Bone marrow (tissue), 2 donors: ENCODE measurements around the gene BIRC7.

ENCODE experiments used
- DNase-seq, 2 donors: peaks; one replicate each; lab custom pipeline; 2025; lab: John Stamatoyannopoulos, UW

BIRC7 gene

DNA sequence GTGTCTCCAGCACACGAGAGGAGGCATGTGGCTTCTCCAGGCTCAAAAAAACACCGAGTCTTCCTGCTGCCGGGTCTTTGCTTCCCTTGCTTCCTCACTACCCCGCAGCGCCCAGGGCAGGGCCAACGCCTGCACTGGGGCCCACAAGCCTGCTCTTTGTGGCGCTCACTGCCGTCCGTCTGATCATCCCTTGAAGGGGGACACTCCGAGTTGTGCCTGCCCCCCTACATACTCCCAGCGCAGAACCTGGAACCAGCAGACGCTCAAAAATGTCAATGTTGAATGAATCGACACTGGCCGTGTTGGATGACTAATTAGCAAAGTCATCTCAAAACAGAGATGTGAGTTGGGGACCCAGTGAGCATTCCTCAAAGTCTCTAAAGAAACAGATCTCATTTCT lies 28.8 kb downstream of the BIRC7 start:
- no peak for DNase-seq

DNA sequence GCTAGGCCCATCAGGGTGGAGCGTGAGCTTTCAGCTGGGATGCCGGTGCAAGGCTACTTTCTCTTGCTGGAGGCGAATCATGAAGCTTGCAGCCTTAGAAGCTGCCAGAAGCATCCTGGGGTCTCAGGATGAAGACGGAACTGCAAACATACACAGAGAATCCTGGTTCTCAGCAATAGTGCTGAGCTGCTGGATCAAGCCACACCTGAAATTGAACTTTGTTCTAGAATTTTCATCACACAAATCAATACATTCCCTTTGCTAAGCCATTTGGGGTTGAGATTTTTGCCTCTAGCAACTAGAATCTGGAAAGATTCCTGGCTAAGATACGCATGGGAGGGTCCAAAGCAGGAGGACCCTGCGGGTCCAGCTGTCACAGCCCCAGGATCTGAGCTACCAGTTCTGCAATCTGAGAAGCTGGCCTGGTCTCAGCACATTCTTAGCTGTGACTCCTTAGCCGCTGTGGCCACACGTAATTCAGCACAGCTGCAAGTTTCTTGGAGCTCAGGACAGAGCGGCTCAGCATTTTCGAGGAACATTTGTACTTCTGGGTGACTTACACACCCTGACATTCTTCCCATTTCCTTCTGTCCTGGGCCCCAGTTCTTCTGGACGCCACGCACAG lies 30.3 kb downstream of the BIRC7 start:
- DNase-seq: no peak

DNA sequence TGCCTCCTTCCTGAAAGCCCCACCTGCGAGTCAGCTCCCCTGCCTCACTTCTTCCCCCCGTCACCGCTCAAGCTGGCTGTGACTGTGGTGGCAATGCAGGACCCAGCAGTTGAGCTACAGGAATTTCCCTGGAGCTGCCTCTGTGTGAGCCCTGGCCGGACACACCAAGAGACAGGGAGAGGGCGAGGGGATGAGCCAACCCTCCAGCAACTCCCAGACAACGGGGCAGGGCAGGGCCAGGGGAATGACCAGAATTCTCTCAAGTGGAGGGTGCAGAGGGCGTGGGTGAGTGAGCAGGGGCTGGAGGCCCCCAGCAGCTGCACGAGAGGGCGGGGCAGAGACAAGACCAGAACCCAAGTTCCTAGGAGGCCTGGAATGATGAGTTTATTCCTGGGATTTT lies 32.0 kb downstream of the BIRC7 start:
- no peak for DNase-seq

DNA sequence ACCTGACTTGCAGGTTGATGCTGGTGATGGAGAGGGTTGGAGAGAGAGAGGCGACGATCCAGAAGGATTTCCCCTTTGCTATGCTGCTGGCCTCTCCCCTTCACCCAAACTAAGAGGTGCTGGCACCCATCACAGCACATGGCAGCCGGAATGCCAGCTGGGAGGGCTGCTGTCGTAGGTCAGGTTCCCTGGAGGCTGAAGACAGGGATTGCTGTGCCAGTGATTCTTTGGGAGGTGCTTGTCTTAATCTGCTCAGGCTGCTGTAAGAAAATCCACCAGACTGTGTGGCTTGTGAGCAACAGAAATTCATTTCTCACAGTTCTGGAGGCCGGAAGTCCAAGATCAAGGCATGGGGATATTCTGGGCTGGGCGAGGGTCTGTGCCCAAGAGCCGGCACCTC lies 32.6 kb downstream of the BIRC7 start:
- no peak for DNase-seq

DNA sequence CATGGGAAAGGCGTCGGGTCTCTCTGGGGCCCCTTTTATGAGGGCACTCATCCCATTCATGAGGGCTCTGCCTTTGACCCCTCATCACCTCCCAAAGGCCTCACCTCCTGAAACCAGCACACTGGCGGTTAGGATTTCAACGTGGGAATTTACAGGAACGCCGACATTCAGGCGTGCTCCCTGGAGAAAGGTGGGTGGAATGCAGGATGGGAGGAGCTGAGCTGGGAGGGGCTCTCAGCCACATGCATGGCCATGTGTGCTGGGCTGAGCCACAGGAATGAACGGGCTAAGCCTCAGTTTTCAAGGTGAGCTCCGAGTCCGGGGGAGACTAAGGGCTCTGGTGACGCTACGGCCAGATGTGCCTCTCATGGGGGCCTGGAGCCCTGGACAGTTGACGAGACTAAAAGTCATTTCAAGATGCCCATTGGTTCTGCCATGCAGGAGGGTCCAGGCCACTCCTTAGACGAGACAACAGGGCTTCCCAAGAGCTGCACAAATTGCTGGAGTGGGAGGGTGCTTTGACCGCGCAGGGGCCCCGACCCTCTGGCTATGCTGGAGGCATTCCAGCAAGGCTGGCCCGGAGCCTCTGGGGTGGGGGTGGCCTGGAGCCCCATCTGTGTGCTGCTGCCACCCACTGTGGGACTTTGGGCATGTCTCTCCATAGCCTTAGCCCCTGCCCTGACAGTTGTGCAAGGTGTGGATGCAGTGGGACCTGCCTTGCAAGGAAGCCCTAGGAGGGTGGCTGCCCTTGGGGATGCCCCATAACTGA lies 33.1 kb downstream of the BIRC7 start:
- DNase-seq: no peak

DNA sequence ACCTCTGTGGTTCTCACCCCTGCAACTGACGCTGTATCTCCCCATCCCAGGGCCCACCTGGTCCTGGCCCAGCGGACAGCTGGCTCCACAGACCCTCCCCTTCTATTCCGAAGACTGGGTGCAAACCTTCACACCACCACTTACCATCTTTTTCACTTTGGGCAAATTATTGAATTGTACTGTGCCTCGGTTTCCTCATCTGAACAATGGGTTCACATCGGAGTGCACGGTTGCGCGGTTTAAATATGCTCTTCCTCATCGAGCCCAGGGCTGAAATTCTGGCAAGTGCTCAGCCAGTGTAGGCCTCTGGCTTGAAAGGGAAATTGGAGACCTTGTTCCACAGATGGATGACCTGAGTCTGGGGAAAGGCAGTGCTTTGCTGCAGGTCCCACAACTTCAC lies 34.0 kb downstream of the BIRC7 start:
- DNase-seq: no peak

DNA sequence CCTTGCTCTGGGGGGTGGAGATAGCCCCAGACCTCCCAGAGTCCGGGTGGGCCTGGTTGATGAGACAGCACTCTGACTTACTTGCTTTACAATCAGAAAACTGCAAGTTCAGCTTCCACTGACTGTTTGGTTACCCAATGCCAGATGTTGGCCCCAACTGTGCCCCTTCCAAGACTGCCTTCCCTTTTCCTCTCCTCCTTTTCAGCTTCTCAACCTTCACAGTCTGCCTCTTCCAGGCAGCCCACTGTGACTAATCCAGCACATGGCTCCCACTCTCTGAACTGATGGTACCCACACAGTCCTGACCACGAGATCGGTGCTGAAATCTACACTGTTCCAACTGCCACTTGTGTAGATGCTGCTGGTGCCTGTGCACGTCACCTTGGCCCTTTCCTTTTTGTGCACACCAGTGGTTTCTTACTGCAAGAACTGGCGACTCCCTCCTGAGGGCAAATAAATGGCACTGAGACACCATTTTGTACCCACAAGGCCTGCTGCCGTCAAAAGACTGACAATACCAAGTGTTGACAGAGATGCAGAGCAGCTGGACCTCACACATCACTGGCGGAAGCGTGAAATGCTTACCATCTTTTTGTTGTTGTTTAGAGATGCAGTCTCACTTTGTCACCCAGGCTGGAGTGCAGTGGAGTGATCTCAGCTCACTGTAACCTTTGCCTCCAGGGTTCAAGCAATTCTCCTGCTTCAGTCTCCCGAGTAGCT lies 35.1 kb downstream of the BIRC7 start:
- no peak for DNase-seq

DNA sequence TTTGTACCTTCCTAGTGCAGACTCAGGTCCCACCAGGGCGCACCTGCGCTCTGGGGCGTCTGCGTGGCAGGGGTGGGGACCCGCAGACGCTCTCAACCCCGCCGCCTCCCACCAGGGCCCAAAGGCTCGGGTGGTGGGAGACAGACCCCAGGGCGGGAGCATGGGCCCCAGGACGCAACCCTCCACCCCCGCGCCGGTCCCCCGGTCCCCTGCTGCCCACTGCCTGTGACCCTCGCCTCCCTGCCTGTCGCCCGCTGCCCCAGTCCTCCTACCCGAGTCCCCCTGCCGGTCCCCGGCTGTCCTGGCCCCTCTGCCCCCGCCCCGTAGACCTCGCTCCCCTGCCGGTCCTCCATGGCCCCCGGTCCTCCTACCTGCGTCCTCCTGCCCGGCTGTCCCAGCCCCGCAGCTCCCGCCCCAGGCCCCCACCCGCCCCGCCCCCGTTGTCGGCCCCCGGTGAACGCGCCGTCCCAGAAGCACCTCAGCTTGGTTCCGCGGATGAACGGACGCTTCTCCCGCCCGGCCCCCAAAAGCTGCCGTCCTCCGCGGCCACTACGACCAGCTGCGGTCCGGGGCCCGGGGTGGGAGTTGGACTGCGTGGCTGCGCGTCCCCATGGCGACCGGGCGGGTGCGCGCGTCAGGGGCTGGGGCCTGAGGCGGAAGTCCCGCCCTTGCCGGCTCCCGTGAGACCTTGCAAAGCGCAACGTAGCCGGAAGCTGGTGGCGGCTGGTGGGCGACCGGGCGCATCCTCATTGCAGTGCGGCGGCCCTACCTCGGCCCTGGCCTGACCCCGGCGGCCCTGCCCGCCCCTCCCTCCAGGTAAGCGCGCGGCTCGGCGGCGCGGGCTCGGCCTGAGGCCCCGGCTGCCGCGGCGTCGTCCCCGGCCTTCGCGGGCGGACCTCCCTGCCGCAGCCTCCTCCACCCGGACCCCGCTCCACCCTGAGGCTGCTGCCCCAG lies 36.7 kb downstream of the BIRC7 start, which contains the start of gene ARFGAP1:
TSS of gene ARFGAP1 (plus strand) at position 709 of the 954 bp plus-strand sequence. CDS start 2,768 bp downstream, outside the sequence.
- DNase-seq: peak; percentile 41 to 65

DNA sequence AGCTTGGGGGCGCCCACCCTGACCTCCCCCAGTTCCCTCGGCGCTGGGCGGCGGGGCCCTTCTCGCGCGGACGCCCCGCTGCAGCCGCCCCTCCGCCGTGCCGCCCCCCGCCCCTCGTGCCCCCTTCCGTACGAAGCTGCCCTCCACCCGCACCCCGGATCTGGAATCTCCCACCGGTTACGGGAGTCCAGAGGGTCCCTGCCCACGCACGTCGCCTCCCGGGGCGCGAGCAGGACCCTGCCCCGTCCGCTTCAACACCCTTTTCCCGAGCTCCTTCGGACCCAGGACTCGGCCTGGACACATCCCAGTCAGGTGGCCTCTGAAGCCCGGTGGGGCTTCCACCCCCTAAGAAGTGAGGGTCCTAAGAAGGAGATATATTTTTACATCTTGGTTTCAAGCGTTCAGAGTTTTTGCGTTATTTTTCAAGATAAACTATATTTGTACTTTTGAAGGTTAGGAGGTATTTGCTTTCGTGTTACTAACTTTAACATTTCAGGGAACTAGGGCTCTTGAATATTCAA lies 37.4 kb downstream of the BIRC7 start:
- DNase-seq: no peak

DNA sequence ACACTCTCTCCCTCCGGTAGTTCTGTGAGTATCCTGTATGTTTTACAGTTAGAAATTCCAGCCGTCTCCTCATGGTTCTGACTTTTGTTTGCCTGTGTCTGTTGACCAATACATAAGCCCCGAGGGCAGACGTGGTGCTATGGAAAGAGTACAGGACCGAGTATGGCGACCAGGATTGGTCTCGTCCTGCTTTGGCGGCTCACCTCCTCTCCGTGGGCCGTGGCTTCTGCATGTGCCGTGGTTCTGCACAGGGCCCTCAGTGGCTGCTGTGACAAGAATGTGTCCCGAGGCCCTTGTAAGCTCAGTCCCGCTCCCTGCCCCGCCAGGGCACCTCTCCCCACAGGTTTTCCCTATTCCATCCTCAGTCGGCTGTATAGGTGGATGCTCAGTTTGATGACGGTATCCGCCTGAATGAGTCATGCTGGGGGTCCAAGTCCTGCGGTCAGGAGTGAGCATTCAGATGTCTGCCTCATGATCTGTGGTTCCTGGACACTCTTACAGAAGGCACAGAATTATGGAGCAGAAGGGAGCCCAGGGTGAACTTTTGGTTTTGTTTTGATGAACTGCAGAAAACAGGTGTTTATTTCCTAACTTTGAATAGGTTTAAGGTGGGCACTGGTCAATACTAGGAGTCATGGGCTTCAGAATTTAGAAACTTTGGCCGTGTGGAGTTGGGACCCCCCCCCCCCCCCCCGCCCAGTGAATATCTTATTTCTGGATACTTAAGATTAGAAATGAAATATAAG lies 38.1 kb downstream of the BIRC7 start:
- no peak for DNase-seq

DNA sequence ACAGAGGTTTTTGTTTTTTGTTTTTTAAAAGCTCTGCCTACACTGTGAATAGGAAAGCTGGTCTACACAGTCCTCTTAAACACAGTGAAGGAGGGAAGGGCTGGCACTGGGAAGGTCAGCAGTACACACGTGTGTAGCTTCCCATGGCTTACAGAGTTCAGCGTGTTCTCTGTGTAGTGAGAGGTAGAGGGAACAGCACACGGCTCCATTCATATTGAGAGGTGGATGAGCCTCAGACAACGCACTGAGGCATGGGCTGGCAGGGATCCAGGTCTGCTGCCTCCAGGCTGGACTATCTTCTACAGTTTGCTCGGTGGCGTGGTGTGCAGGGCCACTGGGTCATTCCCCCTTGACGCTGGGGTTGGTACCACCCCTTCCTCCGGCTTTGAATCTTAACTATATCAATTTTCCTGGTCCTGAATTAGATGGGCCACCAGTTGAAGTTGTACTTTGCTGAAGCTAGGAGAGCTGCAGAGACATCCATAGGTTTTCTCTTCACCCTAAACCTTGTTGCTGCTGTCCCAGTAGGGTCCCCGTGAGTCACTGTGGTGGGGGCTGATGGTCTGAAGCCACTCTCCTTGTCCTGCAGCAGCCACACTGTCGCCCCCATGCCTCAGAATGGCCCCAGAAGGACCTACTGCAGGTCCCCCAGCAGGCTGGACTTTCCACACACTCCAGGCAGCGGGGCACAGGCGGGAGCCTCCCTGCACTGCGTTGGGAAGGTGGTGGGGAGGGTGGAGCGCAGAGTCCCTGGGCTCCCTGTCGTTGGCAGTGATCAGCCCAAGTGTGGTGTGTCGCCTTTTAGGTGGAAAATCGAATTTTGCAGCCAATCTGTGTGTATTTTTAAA lies 38.9 kb downstream of the BIRC7 start:
- DNase-seq: no peak

DNA sequence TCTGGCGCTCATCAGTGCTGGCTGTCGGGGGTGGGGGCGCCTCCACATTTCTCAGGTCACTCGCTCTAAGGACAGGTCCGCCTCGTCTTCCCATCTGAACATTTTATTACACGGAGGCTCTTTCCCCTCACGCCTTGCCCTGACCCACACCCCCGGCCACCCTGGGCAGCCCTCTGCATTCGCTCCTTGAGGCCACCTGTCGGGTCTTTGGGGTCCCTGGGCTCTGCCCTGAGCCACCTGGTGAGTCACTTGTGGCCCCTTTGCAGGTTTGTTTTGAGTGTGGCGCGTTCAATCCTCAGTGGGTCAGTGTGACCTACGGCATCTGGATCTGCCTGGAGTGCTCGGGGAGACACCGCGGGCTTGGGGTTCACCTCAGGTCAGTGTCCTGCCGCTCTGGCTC lies 40.1 kb downstream of the BIRC7 start:
- DNase-seq: no peak

DNA sequence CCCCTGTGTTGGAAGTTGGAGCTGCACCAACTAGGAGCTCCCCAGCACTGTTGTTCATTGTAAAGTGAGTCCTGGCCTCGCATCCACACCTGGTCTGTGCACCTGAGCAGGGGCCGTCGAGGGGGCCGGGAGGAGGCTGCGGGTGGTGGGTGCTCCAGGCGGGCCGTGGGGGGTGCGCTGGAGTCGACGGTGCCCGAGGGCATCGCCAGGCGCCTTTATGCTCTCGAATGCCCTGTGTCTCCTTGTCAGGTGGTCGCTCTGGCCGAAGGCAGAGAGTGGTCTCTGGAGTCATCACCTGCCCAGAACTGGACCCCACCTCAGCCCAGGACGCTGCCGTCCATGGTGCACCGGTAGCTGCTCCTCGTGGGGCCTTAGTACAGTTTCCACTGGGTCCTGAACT lies 41.3 kb downstream of the BIRC7 start:
- DNase-seq: no peak

DNA sequence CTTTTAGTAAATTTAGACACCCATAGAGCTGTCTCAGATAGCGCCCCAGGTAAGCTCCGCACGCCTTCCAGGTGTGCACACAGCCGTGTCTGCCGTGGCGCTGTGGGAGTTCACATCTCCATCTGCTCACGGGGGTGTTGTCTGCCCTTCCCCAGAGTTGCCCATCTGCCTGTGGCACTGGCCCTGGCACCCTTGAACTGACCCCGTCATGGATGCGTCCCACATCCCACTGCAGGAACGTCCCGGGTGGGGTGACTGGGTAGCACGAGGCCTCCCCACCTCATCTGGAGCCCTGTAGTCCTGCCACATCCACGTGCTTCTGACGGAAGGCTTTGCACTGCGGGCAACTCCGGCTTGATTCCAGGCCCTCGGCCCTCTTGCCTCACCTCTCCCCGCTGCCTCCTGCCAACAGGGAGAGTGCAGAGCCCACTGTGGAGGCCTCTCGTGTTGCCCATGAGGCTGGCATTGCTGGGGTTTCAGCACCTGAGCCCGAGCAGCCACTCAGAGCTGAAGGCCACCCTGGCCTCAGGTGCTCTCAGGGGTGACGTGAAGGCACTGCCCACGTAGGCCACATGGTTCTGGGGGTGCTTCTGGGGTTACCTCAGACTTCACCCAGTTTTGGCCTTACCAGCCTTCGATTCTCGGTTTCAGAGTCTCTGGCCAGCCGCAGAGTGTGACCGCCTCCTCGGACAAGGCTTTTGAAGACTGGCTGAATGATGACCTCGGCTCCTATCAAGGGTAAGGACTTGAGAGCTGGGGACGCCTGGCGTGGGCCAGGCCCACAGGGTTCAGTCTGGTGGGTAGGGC lies 42.0 kb downstream of the BIRC7 start:
- no peak for DNase-seq

DNA sequence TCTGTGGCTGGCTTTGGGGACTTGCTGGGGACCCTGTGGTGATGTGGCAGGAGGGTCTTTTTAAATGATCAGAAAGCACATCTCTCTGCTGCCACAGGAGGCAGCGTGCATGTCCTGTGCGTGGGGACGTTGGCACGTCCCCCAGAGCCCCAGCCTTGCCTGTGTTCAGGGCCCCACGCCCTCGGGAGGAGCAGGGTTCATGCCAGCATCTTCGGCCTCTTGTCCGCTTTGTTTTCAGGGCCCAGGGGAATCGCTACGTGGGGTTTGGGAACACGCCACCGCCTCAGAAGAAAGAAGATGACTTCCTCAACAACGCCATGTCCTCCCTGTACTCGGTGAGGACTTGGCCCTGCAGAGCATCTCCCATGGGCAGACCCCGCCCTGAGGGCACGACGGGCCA lies 43.0 kb downstream of the BIRC7 start:
- DNase-seq: no peak

DNA sequence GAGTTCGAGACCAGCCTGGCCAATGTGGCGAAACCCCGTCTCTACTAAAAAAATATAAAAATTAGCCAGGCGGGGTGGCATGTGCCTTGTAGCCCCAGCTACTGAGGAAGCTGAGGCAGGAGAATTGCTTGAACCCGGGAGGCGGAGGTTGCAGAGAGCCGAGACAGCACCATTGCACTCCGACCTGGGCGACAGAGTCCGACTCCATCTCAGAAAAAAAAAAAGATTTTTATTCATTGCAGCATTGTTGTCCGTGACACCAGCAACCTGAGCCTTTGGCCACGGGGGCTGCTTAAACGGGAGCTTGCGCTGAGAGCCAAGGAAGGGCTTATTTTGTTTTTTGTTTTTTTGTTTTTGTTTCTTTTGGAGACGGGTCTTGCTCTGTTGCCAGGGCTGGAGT lies 44.2 kb downstream of the BIRC7 start:
- no peak for DNase-seq

DNA sequence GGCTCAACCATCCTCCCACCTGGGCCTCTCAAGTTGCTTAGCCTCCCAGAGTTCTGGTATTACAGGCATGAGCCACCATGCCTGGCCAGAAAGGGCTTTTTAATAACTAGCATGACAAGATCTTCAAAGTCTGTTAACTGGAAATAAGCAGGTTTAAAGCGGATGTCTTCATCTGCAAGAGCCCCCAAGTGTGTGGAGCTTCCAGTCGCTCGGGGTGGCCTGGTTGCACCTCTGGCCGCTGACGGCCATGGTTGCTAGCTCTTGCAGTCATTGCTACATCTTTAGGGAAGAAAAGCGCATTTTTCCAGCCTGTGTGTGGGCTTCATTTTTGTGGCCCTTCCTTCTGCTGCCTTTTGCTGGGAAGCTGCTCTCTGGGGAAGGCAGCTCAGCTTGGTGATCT lies 44.7 kb downstream of the BIRC7 start:
- DNase-seq: no peak

DNA sequence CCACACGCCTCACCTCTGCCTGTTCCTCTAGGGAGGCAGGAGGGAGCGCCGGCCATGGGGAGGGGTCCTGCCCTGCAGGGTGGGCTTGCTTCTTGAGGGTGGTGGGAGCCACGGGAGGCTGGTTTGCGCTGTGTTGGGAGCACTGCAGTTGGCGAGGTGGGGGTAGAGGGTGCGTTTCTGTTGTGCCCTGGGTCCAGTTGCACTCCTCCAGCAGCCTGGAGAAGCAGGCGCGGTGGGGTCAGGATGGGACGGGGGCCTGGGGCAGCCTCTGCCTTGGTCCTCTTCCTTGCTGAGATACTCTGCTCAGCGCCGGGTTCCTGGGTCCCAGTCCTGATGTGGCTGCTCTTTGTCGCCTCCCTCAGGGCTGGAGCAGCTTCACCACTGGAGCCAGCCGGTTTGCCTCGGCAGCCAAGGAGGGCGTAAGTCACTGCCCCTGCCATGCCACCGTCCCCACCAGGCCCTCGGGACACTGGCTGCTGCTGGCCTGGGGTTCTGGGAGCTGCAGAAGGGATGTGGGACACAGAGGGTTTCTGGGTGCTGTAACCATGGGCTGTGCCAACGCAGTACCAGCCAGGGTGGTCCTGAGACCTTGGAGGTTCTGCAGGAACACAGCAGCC lies 45.3 kb downstream of the BIRC7 start:
- DNase-seq: no peak
